H9 (cell line): ENCODE data around the gene DEDD2. TPM values are rescaled to one million over a fixed set of nuclear protein-coding genes. Genes with fewer than 3 reads are reported as not detected.

Source experiments
- DNase-seq: peaks from one replicate; pipeline ENCODE4 v3.0.0-alpha.2; 2017
- H2AFZ ChIP-seq: one replicate; pipeline ENCODE4 v1.6.1; 2013; ENCODE audit warnings: mild to moderate bottlenecking, low read length, control low read depth, moderate library complexity
- H2AK5ac ChIP-seq: 2 replicates; pipeline ENCODE4 v1.6.1; 2013; ENCODE audit warnings: low read length, control low read depth, mixed read lengths; ENCODE audit not compliant: insufficient read length
- H2BK120ac ChIP-seq: one replicate; pipeline ENCODE4 v1.6.1; 2013; ENCODE audit warnings: low read depth, mild to moderate bottlenecking, low read length, control low read depth, inconsistent platforms; ENCODE audit not compliant: poor library complexity, severe bottlenecking
- H2BK12ac ChIP-seq: 2 replicates; pipeline ENCODE4 v1.6.1; 2013; ENCODE audit warnings: low read length, control low read depth, mixed read lengths, low read depth; ENCODE audit not compliant: insufficient read length
- H2BK15ac ChIP-seq: 2 replicates; pipeline ENCODE4 v1.6.1; 2013; ENCODE audit warnings: low read depth, low read length, control low read depth
- H2BK20ac ChIP-seq: one replicate; pipeline ENCODE4 v1.6.1; 2013; ENCODE audit warnings: low read depth, mild to moderate bottlenecking, low read length, control low read depth, inconsistent platforms; ENCODE audit not compliant: poor library complexity, severe bottlenecking
- H2BK5ac ChIP-seq: 2 replicates; pipeline ENCODE4 v1.6.1; 2013; ENCODE audit warnings: low read length, control low read depth, mixed read lengths; ENCODE audit not compliant: insufficient read length
- H3K14ac ChIP-seq: 2 replicates; pipeline ENCODE4 v1.6.1; 2013; ENCODE audit warnings: low read length, control low read depth; ENCODE audit not compliant: insufficient read depth
- H3K18ac ChIP-seq: 2 replicates; pipeline ENCODE4 v1.6.1; 2013; ENCODE audit warnings: low read depth, mild to moderate bottlenecking, mixed read lengths, low read length, control low read depth; ENCODE audit not compliant: insufficient read length
- H3K23ac ChIP-seq: 2 replicates; pipeline ENCODE4 v1.6.1; 2013; ENCODE audit warnings: low read length, control low read depth, mixed read lengths, low read depth; ENCODE audit not compliant: insufficient read length
- H3K23me2 ChIP-seq: 2 replicates; pipeline ENCODE4 v1.6.1; 2013; ENCODE audit warnings: low read depth, mild to moderate bottlenecking, mixed read lengths, low read length, control low read depth; ENCODE audit not compliant: insufficient read length, poor library complexity, severe bottlenecking
- H3K27ac ChIP-seq: 2 replicates; pipeline ENCODE4 v1.5.1; 2013; ENCODE audit warnings: low read length, control low read depth, mixed read lengths, low read depth; ENCODE audit not compliant: insufficient read length
- H3K27me3 ChIP-seq: 2 replicates; pipeline ENCODE4 v1.6.1; 2013; ENCODE audit warnings: low read length, control low read depth, inconsistent platforms; ENCODE audit not compliant: insufficient read depth
- H3K4ac ChIP-seq: 2 replicates; pipeline ENCODE4 v1.6.1; 2013; ENCODE audit warnings: low read depth, mild to moderate bottlenecking, control low read depth, inconsistent platforms, low read length, moderate library complexity
- H3K4me1 ChIP-seq: 2 replicates; pipeline ENCODE4 v1.6.1; 2013; ENCODE audit warnings: low read length, control low read depth, inconsistent platforms; ENCODE audit not compliant: insufficient read depth
- H3K4me2 ChIP-seq: 2 replicates; pipeline ENCODE4 v1.6.1; 2013; ENCODE audit warnings: low read length, control low read depth, mixed read lengths; ENCODE audit not compliant: insufficient read length, insufficient read depth
- H3K56ac ChIP-seq: 2 replicates; pipeline ENCODE4 v1.6.1; 2013; ENCODE audit warnings: low read depth, mild to moderate bottlenecking, mixed read lengths, low read length, control low read depth; ENCODE audit not compliant: insufficient read length
- H3K79me1 ChIP-seq: 2 replicates; pipeline ENCODE4 v1.6.1; 2013; ENCODE audit warnings: low read depth, mild to moderate bottlenecking, moderate library complexity, low read length, control low read depth, inconsistent platforms; ENCODE audit not compliant: insufficient read depth, poor library complexity, severe bottlenecking
- H3K79me2 ChIP-seq: 2 replicates; pipeline ENCODE4 v1.6.1; 2013; ENCODE audit warnings: low read length, control low read depth, inconsistent platforms; ENCODE audit not compliant: insufficient read depth
- H3K9ac ChIP-seq: 2 replicates; pipeline ENCODE4 v1.6.1; 2013; ENCODE audit warnings: low read length, control low read depth, mixed read lengths; ENCODE audit not compliant: insufficient read length; ENCODE audit errors: extremely low read depth
- H3K9me3 ChIP-seq: one replicate; pipeline ENCODE4 v1.6.1; 2013; ENCODE audit warnings: low read depth, low read length, inconsistent platforms; ENCODE audit not compliant: control insufficient read depth
- H3T11ph ChIP-seq: one replicate; pipeline ENCODE4 v1.6.1; 2013; ENCODE audit warnings: mild to moderate bottlenecking, low read length, control low read depth, inconsistent platforms
- H4K20me1 ChIP-seq: one replicate; pipeline ENCODE4 v1.6.1; 2013; ENCODE audit not compliant: control insufficient read depth, insufficient read length, insufficient read depth
- H4K5ac ChIP-seq: 2 replicates; pipeline ENCODE4 v1.6.1; 2013; ENCODE audit warnings: low read depth, mild to moderate bottlenecking, mixed read lengths, low read length, control low read depth; ENCODE audit not compliant: insufficient read length
- H4K8ac ChIP-seq: replicated peaks from 2 replicates; pipeline ENCODE4 v1.6.1; 2013; ENCODE audit warnings: low read length, control low read depth, mixed read lengths, low read depth; ENCODE audit not compliant: insufficient read length
- H4K91ac ChIP-seq: 2 replicates; pipeline ENCODE4 v1.6.1; 2013; ENCODE audit warnings: low read depth, mild to moderate bottlenecking, moderate library complexity, mixed read lengths, low read length, control low read depth; ENCODE audit not compliant: insufficient read length
- H3K27ac Mint-ChIP-seq, 3 experiments: 2 replicates in 2 of 3; 3 replicates in 1 of 3; pipeline ENCODE4 v1.8.0; 2020 to 2021; ENCODE audit warnings: mixed read lengths in 3 of 3, mild to moderate bottlenecking in 1 of 3, moderate library complexity in 1 of 3
- H3K27me3 Mint-ChIP-seq: 2 replicates; pipeline ENCODE4 v1.8.0; 2021; ENCODE audit warnings: low read depth, mild to moderate bottlenecking, moderate library complexity, mixed read lengths
- H3K36me3 Mint-ChIP-seq, 3 experiments: 2 replicates in 2 of 3; 3 replicates in 1 of 3; pipeline ENCODE4 v1.8.0; 2020 to 2021; ENCODE audit warnings: low read depth in 3 of 3, mixed read lengths in 3 of 3; ENCODE audit not compliant: insufficient read depth in 1 of 3
- H3K4me1 Mint-ChIP-seq, 2 experiments: 2 replicates each; pipeline ENCODE4 v1.8.0; 2020; ENCODE audit warnings: mixed read lengths in 2 of 2
- H3K4me3 Mint-ChIP-seq, 2 experiments: 2 replicates in 1 of 2; 3 replicates in 1 of 2; pipeline ENCODE4 v1.8.0; 2020 to 2021; ENCODE audit warnings: mild to moderate bottlenecking in 2 of 2, mixed read lengths in 2 of 2, moderate library complexity in 1 of 2
- H3K9me3 Mint-ChIP-seq, 2 experiments: 2 replicates in 1 of 2; 3 replicates in 1 of 2; pipeline ENCODE4 v1.8.0; 2020; ENCODE audit warnings: mild to moderate bottlenecking in 2 of 2, mixed read lengths in 2 of 2, moderate library complexity in 1 of 2
- CTCF ChIP-seq: fragments of 200-600 bp; sonication (generic); conservative IDR thresholded peaks from 3 replicates; pipeline ENCODE4 v1.8.0; 2021; ENCODE audit warnings: antibody characterized with exemption, mild to moderate bottlenecking
- WGBS: extraction: QIAGEN DNeasy Blood & Tissue Kit; methylation state at CpG from one replicate; pipeline ENCODE4 v1.1.7; 2013; ENCODE audit warnings: missing lambda C conversion rate, low lambda C conversion rate, mixed read lengths; ENCODE audit not compliant: insufficient read length; ENCODE audit errors: extremely low coverage; 5-methylcytosine and 5-hydroxymethylcytosine counted together
- total RNA-seq: library from RNA; stranded (reverse); gene quantifications from 2 replicates; pipeline ENCODE4 v1.2.1, GENCODE V29; 2021

DEDD2 gene
- total RNA-seq, 1 experiment from 2014 or later: 32.3 TPM

- Histone ChIP-seq H3K9ac (no peak overlapping the region), H3K56ac (no peak overlapping the region), H2BK120ac (no peak overlapping the region), H2BK5ac (no peak overlapping the region), H3K23me2 (peaks cover 14% of the 10 kb centered on the region), H3K4me2 (no peak overlapping the region), H3K4ac (no peak overlapping the region), H3K27me3 (peaks cover 33% of the 10 kb centered on the region), H4K5ac (no peak overlapping the region), H3K14ac (no peak overlapping the region; the same call in 1 of the 2 replicates), H3T11ph (no peak overlapping the region), H3K79me2 (no peaks in the 10 kb centered on the region), H2AFZ (no peak overlapping the region), H2BK12ac (no peak overlapping the region), H3K79me1 (no peaks in the 10 kb centered on the region), H2BK20ac (no peak overlapping the region), H4K8ac (no peak overlapping the region), H3K4me1 (no peaks in the 10 kb centered on the region), H2AK5ac (no peak overlapping the region), H3K9me3 (no peaks in the 10 kb centered on the region), H4K20me1 (no peaks in the 10 kb centered on the region), H3K23ac (no peak overlapping the region), H3K27ac (no peak overlapping the region), H2BK15ac (no peak overlapping the region), H3K18ac (no peak overlapping the region), H4K91ac (no peak overlapping the region)
- TF ChIP-seq CTCF: no peak
- H3K4me3 Mint-ChIP-seq: no peak overlapping the region; a peak in 1 of 5 replicates
- peaks cover 68% of the 10 kb centered on the region for H3K27me3 Mint-ChIP-seq
- H3K9me3 Mint-ChIP-seq: no peaks in the 10 kb centered on the region
- H3K27ac Mint-ChIP-seq: no peak overlapping the region
- WGBS: no CpG with 5 or more reads among the region's 5 CpGs
- H3K4me1 Mint-ChIP-seq: peaks cover 8 to 20% of the 10 kb centered on the region in 2 experiments
- no peak for DNase-seq
- no peaks in the 10 kb centered on the region for H3K36me3 Mint-ChIP-seq
Observed at GRCh38 chr19:42173695-42174094, 43.8 kb downstream of the DEDD2 start.
